Ishikawa (cell line): ENCODE data around the gene CPSF6.

Source experiments
- CEBPB ChIP-seq: IDR thresholded peaks from 2 replicates; pipeline ENCODE4 v1.6.1; 2012
- CREB1 ChIP-seq: IDR thresholded peaks from 2 replicates; pipeline ENCODE4 v1.6.1; 2012; ENCODE audit warnings: low read depth
- EGR1 ChIP-seq: IDR thresholded peaks from 2 replicates; pipeline ENCODE4 v1.6.1; 2012
- EP300 ChIP-seq: IDR thresholded peaks from 2 replicates; pipeline ENCODE4 v1.6.1; 2012; ENCODE audit warnings: borderline replicate concordance
- FOXM1 ChIP-seq: IDR thresholded peaks from 2 replicates; pipeline ENCODE4 v1.6.1; 2012; ENCODE audit warnings: low read depth, borderline replicate concordance
- MAX ChIP-seq: IDR thresholded peaks from 2 replicates; pipeline ENCODE4 v1.6.1; 2012
- NFIC ChIP-seq: IDR thresholded peaks from 2 replicates; pipeline ENCODE4 v1.6.1; 2012
- RAD21 ChIP-seq: IDR thresholded peaks from 2 replicates; pipeline ENCODE4 v1.6.1; 2012; ENCODE audit warnings: low read depth
- REST ChIP-seq: IDR thresholded peaks from 2 replicates; pipeline ENCODE4 v1.6.1; 2012; ENCODE audit warnings: low read depth, mild to moderate bottlenecking
- TAF1 ChIP-seq: IDR thresholded peaks from 2 replicates; pipeline ENCODE4 v1.6.1; 2012; ENCODE audit warnings: low read depth, mild to moderate bottlenecking
- TCF12 ChIP-seq: IDR thresholded peaks from 2 replicates; pipeline ENCODE4 v1.6.1; 2012; ENCODE audit warnings: low read depth
- TEAD4 ChIP-seq: IDR thresholded peaks from 2 replicates; pipeline ENCODE4 v1.6.1; 2012
- USF1 ChIP-seq: IDR thresholded peaks from 2 replicates; pipeline ENCODE4 v1.6.1; 2012
- YY1 ChIP-seq: IDR thresholded peaks from 2 replicates; pipeline ENCODE4 v1.6.1; 2012; ENCODE audit warnings: low read depth
- ZBTB7A ChIP-seq: IDR thresholded peaks from 2 replicates; pipeline ENCODE4 v1.6.1; 2012; ENCODE audit warnings: low read depth

Gene CPSF6

GRCh38 chr12:69304284-69304683 is 64.9 kb downstream of the CPSF6 start:
- TF ChIP-seq RAD21 (no peak), ZBTB7A (no peak), REST (no peak), CEBPB (no peak), CREB1 (no peak), TCF12 (no peak), EGR1 (no peak), NFIC (no peak), TEAD4 (no peak), FOXM1 (no peak), MAX (no peak), USF1 (no peak), EP300 (no peak), TAF1 (no peak), YY1 (no peak)

- TF ChIP-seq USF1 (no peak), RAD21 (no peak), CREB1 (no peak), REST (no peak), EP300 (no peak), TAF1 (no peak), EGR1 (no peak)
Measured at GRCh38 chr12:69309461-69309860, 70.1 kb downstream of the CPSF6 start.

GRCh38 chr12:69313209-69313608 is 73.8 kb downstream of the CPSF6 start:
- TF ChIP-seq MAX (no peak), FOXM1 (no peak), CREB1 (no peak), USF1 (no peak), ZBTB7A (no peak), TCF12 (no peak), TEAD4 (no peak), TAF1 (no peak), RAD21 (no peak), EGR1 (no peak), EP300 (no peak)

- TF ChIP-seq YY1 (no peak), TCF12 (no peak), MAX (no peak), FOXM1 (no peak), NFIC (no peak), EGR1 (no peak), TAF1 (no peak), EP300 (no peak), TEAD4 (no peak), RAD21 (no peak), CEBPB (no peak), ZBTB7A (no peak), REST (no peak), CREB1 (no peak), USF1 (no peak)
Measured at GRCh38 chr12:69318225-69318624, 78.9 kb downstream of the CPSF6 start.
